Rectal smooth muscle tissue (tissue), 1 donor: ENCODE results near the gene LRCH3.
"Not testable (repeated sequence)": the region's sequence is repeated elsewhere in the genome, so short reads cannot be mapped to it uniquely, and the experiment has no call there.

Experiments used
- H3K27ac ChIP-seq: one replicate; pipeline ENCODE4 v1.7.0; 2013; ENCODE audit warnings: low read depth, low read length, inconsistent platforms
- H3K27me3 ChIP-seq: one replicate; pipeline ENCODE4 v1.7.0; 2013; ENCODE audit warnings: low read length; ENCODE audit not compliant: control insufficient read depth, insufficient read depth
- H3K36me3 ChIP-seq: one replicate; pipeline ENCODE4 v1.7.0; 2013; ENCODE audit warnings: low read length; ENCODE audit not compliant: control insufficient read depth, insufficient read depth
- H3K4me1 ChIP-seq: one replicate; pipeline ENCODE4 v1.7.0; 2013; ENCODE audit warnings: low read length; ENCODE audit not compliant: control insufficient read depth, insufficient read depth
- H3K4me3 ChIP-seq: one replicate; pipeline ENCODE4 v1.7.0; 2013; ENCODE audit warnings: low read length
- H3K9ac ChIP-seq: one replicate; pipeline ENCODE4 v1.7.0; 2013; ENCODE audit warnings: low read length

Gene LRCH3

DNA sequence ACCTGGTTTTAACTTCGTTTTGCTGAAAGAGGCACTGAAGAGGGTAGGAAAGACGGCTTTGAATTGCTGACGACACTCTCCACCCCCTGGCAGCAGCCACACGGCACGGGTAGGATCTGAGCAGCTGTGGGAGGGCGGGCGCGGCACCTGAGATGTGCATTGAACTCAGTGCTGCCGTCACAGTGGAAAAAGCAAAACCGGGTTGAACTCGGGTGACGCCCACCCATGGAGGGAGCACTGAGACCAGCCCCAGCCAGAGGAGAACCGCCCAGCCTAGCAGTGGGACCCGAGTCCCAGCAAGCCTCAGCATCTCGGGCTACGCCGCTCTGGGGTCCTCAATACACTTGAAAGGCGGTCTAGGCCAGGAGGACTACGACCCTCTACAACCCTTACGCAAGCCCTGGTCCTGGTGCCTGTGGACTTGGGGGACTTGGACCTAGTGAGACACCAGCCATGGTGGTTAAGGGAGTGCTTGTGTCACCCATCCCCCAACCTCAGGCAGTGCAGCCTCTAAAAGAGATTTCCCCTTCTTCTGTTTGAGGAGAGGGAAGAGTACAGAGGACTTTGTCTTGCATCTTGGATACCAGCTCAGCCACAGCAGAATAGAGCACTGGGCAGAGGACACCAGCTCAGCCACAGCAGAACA is 108.9 kb downstream of the LRCH3 start:
- no peak overlapping the region for H3K9ac ChIP-seq
- no peaks in the 10 kb centered on the region for H3K27me3 ChIP-seq
- H3K4me1 ChIP-seq, result no peaks in the 10 kb centered on the region
- no peak overlapping the region for H3K27ac ChIP-seq
- no peaks in the 10 kb centered on the region for H3K36me3 ChIP-seq
- H3K4me3 ChIP-seq, result no peak overlapping the region

DNA sequence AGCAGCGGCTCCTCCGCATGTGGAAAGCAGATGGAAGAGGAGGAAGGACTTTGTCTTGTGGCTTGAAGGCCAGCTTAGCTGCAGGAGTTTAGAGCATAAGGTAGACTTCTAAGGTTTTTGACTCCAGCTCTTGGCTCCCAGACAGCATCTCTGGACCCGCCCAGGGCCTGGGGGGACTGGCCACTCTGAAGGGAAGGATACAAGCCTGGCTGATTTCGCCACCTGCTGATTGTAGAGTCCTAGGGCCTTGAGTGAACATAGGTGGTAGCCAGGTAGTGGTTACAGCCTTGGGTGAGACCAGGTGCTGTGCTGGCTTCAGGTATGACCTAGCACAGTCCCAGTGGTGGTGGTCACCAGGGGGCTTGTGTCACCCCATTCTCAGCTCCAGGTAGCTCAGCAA is 110.6 kb downstream of the LRCH3 start:
- Histone ChIP-seq H3K27me3 (no peaks in the 10 kb centered on the region), H3K4me1 (no peaks in the 10 kb centered on the region), H3K4me3 (no peak overlapping the region), H3K27ac (no peak overlapping the region), H3K36me3 (no peaks in the 10 kb centered on the region), H3K9ac (no peak overlapping the region)

DNA sequence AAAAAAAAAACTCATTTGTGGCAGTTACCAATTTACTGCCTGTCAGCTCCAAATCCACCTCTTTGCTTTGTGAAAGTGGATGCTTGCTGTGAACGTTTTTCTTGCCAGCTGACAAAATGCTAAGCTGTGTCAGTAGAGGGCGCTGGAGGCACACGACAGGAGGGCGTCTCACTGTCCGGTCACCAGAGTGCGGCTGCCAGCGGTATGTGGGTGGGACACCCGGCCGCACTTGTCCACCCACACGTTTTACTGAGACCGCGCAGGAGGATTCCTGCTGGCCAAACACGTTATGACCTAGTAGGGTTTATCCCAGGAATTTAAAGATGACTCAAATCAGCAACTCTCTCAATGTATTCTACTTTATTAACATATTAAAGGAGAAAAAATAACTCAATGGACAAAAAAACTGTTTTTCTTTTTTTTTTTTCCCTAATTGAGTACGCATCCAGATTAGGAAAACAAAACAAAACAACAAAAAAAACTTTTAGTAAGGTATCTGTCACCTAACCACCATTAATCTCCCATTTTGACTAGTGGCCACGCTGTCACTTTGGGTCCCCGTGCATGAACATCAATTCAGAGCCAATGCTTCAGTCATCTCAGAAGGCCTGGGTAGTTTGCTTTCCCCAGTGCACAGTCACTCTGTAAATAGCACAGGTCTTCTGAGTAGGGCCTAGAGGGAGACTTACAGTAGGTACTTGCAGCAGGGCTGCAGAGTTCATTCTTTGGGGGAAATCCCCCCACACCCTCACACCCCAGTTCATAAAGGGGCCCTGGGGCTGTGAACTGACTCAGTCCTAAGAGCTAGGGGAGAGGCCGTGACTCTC is 115.2 kb downstream of the LRCH3 start:
- H3K9ac ChIP-seq, result no peak overlapping the region
- H3K4me1 ChIP-seq, result no peaks in the 10 kb centered on the region
- H3K36me3 ChIP-seq, result no peaks in the 10 kb centered on the region
- no peaks in the 10 kb centered on the region for H3K27me3 ChIP-seq
- H3K4me3 ChIP-seq, result no peak overlapping the region
- no peak overlapping the region for H3K27ac ChIP-seq

DNA sequence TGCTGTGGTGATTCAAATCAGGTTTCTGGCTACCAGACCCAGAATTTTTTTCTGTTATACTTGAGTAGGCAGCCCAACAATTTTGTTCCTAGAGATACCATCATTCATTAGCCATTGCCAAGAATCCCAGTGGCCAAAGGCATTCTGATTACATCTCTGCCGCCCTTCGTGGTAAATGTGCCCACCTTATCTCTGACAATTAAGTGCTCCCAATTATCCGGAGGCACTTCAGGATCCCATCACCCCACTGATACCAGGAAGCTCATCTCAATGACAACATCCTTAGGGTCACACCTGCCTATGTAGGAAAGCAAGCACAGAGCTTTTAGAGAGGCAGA is 115.8 kb downstream of the LRCH3 start:
- no peak overlapping the region for H3K4me3 ChIP-seq
- H3K27ac ChIP-seq, result no peak overlapping the region
- H3K4me1 ChIP-seq, result no peaks in the 10 kb centered on the region
- no peak overlapping the region for H3K9ac ChIP-seq
- H3K36me3 ChIP-seq, result no peaks in the 10 kb centered on the region
- no peaks in the 10 kb centered on the region for H3K27me3 ChIP-seq

DNA sequence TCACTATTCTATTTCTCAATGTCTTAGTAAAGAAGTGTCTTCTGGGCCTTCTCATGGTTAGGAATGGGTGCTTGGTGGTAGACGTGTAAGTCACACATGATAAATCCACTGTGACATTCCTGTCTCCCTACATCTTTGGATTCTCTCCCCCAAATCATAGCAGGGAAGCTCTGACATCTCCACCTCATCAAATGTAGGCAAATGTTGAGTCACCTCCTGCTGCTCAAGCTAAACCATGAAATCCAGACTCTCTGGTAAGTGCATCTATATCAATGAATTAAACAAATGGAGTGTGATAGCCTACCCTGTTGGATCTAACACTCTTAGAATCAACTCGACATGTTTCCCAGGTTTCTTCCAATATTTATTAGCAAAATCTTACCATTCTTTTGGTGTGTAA is 116.1 kb downstream of the LRCH3 start:
- H3K27me3 ChIP-seq, result no peaks in the 10 kb centered on the region
- no peak overlapping the region for H3K4me3 ChIP-seq
- H3K27ac ChIP-seq, result no peak overlapping the region
- no peak overlapping the region for H3K9ac ChIP-seq
- no peaks in the 10 kb centered on the region for H3K36me3 ChIP-seq
- no peaks in the 10 kb centered on the region for H3K4me1 ChIP-seq

DNA sequence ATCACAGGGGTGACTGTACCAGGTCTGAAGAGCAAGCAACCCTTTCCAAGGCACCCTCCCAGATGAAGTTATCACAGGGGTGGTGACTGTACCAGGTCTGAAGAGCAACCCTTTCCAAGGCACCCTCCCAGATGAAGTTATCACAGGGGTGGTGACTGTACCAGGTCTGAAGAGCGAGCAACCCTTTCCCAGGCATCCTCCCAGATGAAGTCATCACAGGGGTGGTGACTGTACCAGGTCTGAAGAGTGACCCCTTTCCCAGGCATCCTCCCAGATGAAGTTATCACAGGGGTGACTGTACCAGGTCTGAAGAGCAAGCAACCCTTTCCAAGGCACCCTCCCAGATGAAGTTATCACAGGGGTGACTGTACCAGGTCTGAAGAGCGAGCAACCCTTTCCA is 117.5 kb downstream of the LRCH3 start:
- H3K4me1 ChIP-seq, H3K27me3 ChIP-seq, H3K27ac ChIP-seq, H3K36me3 ChIP-seq, H3K9ac ChIP-seq, H3K4me3 ChIP-seq: not testable (repeated sequence)

DNA sequence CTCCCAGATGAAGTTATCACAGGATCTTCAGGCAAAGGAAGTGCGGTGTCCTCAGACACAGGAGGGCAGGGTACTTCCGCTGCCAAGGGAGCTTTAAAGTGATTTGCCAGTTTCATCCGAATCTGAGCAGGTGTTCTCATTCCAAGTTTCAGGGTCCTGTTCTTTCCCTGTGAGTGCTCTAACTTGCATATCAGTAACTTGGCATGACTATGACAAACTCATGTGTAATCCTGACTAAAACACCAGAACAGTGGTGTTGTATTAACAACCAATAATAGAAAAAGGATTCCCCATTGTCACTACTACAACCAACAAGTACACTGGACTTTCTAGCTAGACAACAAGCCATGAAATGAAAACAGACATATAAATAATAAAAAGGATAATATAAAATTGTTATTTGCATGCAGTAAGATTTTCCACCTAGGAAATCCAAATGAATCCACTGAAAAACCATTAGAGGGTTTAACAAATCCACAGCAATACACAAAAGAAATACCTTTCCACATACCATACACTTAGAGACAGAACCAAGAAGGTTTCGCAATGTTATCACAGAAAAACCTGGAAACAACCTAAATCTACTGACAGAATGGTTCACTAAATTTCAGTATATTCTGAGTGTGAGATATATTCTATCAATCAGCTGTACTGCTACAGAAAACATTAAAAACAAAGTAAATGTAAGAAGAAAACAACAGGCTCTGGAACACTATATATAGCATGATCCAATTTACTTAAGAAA is 118.1 kb downstream of the LRCH3 start:
- H3K4me3 ChIP-seq, result no peak overlapping the region

DNA sequence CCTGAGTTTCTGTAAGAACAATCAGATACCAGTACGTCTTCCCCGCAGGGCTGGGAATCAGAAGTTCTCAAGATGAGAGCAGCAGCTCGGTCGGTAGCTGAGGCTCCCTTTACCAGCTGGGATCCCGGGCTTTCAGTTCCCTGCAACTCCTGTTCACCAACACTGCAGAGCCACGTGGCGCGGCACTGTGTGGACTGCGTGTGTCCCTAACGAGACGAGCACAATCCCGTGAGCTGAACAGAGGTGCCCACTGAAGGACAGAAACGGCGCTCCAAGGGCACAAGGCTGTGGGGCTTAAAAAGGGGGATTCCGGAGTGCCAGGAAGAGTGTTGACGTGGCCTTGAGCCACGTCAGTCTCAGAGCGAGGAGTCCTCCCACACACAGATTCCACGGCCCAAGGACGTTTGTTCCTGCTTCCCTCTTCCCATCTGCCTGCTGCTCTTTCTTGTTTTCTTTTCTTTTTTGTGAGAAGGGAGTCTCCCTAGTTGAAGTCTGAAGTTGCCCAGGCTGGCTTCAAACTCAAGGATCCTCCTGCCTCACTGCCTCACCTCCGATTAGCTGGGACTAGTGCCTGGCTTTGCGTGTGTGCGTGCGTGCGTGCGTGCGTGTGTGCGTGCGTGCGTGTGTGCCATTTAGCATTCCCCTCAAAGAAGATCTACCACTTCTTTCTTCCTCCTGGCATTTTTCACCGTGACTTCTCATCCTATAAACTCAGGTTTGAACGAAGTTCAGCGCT is 121.9 kb downstream of the LRCH3 start:
- Histone ChIP-seq H3K27me3 (no peaks in the 10 kb centered on the region), H3K36me3 (peaks cover 2% of the 10 kb centered on the region), H3K27ac (no peak overlapping the region), H3K4me1 (no peaks in the 10 kb centered on the region), H3K9ac (no peak overlapping the region), H3K4me3 (no peak overlapping the region)

More for the DNA sequence above, 118.1 kb downstream of the LRCH3 start:
- H3K4me1 ChIP-seq, result no peaks in the 10 kb centered on the region
- no peak overlapping the region for H3K9ac ChIP-seq
- peaks cover 2% of the 10 kb centered on the region for H3K36me3 ChIP-seq
- H3K27me3 ChIP-seq, result no peaks in the 10 kb centered on the region
- H3K27ac ChIP-seq, result no peak overlapping the region

DNA sequence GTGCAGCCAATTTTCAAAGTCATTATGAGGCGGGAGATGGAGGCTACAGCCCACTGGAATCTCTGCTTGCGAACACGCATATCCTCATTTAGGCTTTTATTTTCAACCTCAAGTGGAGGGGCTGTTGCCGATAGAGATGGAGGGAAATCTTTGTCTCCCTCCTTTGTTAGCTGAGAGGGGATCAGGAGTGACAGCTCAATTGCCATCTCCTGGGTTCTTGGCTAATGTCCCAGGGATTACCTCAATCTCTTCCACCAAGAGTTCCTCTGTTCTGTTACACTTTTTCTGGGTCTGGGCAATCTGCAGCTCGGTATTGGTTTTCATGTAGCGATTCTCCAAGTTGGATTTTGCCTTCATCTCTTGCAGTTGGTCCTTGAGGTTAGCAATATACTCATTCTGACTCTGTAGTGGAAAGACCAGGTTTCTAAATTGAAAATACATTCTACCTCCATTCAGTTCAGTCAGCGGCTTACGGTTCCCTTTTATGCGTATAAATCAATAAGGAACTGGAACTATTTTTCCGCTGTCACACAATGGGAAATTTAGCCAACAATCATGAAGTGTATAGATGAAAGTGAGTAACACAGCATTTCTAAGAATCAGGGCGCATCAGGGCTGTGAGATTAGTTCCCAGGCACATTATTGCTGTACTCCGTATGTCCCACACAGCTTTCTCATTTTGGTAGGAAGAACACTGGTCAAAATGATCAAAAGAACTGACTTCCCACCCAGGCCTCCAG is 122.8 kb downstream of the LRCH3 start:
- no peak overlapping the region for H3K9ac ChIP-seq
- no peaks in the 10 kb centered on the region for H3K4me1 ChIP-seq
- no peak overlapping the region for H3K27ac ChIP-seq
- peaks cover 2% of the 10 kb centered on the region for H3K36me3 ChIP-seq
- H3K4me3 ChIP-seq, result no peak overlapping the region
- no peaks in the 10 kb centered on the region for H3K27me3 ChIP-seq

DNA sequence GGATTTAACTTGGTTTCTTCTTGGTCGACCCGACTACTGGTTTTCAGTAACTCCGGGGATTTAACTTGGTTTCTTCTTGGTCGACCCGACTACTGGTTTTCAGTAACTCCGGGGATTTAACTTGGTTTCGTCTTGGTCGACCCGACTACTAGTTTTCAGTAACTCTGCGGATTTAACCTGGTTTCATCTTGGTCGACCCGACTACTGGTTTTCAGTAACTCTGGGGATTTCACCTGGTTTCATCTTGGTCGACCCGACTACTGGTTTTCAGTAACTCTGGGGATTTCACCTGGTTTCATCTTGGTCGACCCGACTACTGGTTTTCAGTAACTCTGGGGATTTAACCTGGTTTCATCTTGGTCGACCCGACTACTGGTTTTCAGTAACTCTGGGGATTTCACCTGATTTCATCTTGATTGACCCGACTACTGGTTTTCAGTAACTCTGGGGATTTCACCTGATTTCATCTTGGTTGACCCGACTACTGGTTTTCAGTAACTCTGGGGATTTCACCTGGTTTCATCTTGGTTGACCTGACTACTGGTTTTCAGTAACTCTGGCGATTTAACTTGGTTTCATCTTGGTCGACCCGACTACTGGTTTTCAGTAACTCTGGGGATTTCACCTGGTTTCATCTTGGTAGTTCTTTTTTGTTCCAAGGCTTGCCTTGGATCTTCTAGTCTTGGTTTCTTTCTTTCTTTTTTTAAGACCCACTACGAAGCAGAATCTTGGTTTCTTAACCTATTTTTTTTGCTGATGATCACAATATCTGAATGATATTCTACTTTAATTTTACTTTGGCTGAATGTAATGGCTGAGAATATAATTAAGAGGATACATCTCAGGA is 130.6 kb downstream of the LRCH3 start:
- not testable (repeated sequence) for H3K27me3 ChIP-seq, H3K9ac ChIP-seq, H3K27ac ChIP-seq, H3K36me3 ChIP-seq, H3K4me3 ChIP-seq, H3K4me1 ChIP-seq

DNA sequence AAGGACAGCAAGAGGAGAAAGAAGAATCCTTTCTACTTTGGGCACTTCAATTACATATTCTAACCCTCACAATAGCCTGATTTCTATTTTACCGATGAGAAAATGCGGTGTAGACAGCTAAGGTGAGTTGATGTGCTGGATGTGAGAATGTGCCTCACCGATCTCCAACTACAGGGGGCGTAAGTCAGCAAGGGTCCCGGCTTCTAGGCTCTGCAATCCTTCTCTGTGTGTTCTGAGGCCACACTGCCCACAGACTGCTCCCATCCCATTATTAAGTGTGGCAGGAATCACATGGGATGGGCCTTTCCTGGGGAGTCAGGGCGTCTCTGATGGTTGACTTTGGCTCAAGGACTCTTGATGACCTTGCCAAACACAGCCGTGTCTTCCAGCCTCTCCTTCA is 135.4 kb downstream of the LRCH3 start:
- no peak overlapping the region for H3K9ac ChIP-seq
- H3K27me3 ChIP-seq, result no peaks in the 10 kb centered on the region
- H3K4me1 ChIP-seq, result no peaks in the 10 kb centered on the region
- peaks cover 3% of the 10 kb centered on the region for H3K36me3 ChIP-seq
- no peak overlapping the region for H3K4me3 ChIP-seq
- no peak overlapping the region for H3K27ac ChIP-seq
